Measurements from ENCODE around the gene FILIP1.

Gene FILIP1

DNA sequence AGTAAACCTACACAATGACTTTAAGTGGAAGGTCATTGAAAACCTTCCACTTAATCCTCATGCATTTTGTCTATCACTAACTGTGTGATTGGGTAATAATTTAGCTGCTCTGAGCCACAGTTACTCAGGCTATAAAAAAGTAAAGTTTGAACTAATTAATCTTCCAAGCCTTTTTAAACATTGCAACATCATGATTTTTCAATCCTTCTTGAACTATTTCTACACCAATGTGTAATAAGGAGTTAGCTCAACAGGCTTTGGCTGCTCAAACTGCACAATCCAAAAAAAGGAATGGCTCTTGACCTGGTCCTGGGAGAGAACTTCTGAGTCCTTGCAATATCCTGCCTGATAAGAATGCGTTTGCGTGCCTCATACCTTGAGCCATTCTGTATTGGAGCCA lies 34.8 kb upstream of the FILIP1 start:
- no peak overlapping the region for H3K4me3 ChIP-seq (ENCODE audit: control insufficient read depth, low read depth, low read length)
- DNase-seq (ENCODE audit: low read depth): peak; percentile 74
- TF ChIP-seq, protein P1, sequence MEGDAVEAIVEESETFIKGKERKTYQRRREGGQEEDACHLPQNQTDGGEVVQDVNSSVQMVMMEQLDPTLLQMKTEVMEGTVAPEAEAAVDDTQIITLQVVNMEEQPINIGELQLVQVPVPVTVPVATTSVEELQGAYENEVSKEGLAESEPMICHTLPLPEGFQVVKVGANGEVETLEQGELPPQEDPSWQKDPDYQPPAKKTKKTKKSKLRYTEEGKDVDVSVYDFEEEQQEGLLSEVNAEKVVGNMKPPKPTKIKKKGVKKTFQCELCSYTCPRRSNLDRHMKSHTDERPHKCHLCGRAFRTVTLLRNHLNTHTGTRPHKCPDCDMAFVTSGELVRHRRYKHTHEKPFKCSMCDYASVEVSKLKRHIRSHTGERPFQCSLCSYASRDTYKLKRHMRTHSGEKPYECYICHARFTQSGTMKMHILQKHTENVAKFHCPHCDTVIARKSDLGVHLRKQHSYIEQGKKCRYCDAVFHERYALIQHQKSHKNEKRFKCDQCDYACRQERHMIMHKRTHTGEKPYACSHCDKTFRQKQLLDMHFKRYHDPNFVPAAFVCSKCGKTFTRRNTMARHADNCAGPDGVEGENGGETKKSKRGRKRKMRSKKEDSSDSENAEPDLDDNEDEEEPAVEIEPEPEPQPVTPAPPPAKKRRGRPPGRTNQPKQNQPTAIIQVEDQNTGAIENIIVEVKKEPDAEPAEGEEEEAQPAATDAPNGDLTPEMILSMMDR (conservative IDR thresholded peaks at IDR 0.05; ENCODE audit: control insufficient read depth, insufficient read depth, low read depth, low read length): no peak

DNA sequence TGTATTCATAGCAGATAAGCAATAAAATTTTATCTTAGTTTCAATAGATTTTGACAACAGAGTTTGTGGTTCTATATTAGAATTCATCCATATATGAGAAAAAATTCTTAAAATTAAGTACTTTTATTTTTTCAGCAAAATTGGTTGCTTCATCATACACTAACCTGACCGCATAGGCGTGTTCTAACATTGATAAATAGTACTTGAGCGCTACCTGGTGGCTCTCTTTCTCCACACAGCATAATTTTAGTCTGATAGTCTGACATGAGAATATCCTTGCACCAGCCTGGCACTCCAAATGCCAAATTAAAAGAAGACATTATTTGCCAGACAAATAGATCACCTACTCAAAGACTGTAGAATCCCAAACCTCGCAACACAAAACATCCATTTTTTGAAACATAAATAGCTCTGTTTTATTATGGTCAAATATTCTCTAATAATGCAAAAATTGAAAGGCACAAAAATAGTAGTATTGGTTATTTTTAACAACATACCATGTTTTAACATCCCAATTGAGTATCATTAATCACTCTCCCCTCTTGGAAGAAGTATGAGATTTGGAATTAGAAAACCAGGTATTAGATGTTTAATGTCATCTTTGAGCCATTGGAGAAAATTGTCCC lies 33.0 kb upstream of the FILIP1 start:
- peak; percentile 79 for DNase-seq (ENCODE audit: low read depth)
- TF ChIP-seq, protein P1 (conservative IDR thresholded peaks at IDR 0.05; ENCODE audit: control insufficient read depth, insufficient read depth, low read depth, low read length): peak; percentile 63
- H3K4me3 ChIP-seq (ENCODE audit: control insufficient read depth, low read depth, low read length): no peak overlapping the region

DNA sequence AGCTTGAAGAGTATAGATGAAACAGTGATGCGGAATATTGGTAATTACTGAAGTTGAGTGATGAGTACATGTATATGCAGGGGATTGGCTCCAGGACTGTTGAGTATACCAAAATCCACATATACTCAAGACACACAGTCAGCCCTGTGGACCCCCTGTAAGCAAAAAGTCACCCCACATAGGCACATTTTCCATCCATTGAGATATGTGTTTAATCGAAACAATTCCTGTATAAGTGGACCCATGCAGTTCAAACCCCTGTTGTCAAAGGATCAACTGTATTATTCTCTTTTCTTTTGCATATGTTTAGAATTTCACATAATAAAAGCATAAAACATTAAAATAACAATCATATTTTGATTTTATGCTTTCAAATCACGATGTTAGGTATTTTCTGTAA lies 32.1 kb upstream of the FILIP1 start:
- H3K4me3 ChIP-seq (ENCODE audit: control insufficient read depth, low read depth, low read length): no peak overlapping the region

DNA sequence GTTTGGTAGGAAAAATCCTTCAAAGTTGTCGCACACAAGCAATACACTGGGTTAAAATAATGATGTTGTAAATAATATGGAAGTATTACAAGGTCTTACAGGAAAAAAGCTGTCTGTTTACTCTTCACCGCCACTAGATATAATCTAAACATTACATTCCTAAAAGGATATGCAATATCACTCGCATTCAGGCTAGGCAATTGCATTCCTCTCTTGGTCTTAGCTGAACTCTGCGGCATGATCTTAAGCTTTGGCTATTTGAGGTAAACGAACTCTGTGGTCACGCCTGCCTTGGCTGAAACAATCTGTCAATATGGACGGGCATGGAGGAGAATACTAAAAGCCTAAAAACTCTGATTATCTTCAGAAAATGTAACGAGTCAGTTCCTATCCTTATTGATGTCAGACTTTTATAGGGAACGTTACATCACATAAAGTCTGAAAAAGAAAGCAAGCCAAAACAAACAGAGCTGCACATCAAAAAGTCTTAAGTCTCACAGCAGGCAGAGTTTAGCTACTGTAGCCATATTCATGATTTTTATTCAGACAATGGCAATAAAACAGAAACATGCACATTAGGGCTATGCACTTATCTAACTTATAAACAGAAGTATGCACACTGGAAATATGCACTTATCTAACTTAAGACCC lies 30.8 kb upstream of the FILIP1 start:
- TF ChIP-seq, protein P1 (conservative IDR thresholded peaks at IDR 0.05; ENCODE audit: control insufficient read depth, insufficient read depth, low read depth, low read length): no peak
- H3K4me3 ChIP-seq (ENCODE audit: control insufficient read depth, low read depth, low read length): no peak overlapping the region

More for the DNA sequence above, 32.1 kb upstream of the FILIP1 start:
- TF ChIP-seq, protein P1 (conservative IDR thresholded peaks at IDR 0.05; ENCODE audit: control insufficient read depth, insufficient read depth, low read depth, low read length): no peak
- DNase-seq (ENCODE audit: low read depth): no peak

DNA sequence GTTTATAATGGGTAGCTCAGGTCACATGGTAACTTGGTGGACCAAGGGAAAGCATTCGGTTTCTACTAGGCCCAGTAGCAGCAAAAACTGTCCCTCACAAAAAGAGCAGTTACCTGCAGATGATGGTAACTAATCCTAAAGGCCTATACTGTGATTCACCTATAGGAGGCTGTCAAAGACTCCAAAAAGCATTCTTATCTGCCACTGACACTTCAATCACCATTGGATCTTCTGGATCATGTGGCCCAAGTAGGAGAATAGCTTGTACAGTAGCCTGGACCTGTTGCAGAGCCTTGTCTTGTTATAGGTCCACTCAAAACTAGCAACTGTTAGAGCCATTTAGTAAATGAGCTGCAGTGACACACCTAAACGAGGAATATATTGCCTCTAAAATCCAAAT lies 23.2 kb upstream of the FILIP1 start:
- H3K4me3 ChIP-seq (ENCODE audit: control insufficient read depth, low read depth, low read length): no peak overlapping the region
- no peak for DNase-seq (ENCODE audit: low read depth)
- TF ChIP-seq, protein P1 (conservative IDR thresholded peaks at IDR 0.05; ENCODE audit: control insufficient read depth, insufficient read depth, low read depth, low read length): no peak

More for the DNA sequence above, 30.8 kb upstream of the FILIP1 start:
- peak; percentile 62 for DNase-seq (ENCODE audit: low read depth)

DNA sequence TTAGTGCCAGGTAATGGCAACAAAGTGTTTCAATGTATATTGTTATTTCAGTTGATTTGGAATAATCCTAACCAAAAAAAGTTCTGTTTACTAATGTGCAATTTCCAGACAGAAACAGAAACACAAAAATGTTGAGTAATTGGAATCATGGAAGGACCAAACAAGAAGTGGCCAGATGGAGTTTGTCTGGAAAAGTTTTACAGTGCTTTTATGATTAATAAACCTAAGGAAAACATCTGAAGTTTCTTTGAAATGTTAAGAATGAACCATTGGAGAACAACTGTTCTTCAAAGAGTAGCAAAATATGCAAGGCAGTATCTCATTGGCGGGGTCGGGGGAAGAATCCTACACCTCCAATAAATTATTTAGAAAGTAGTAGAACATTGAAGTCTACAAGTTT lies 19.0 kb upstream of the FILIP1 start:
- DNase-seq (ENCODE audit: low read depth): no peak
- TF ChIP-seq, protein P1 (conservative IDR thresholded peaks at IDR 0.05; ENCODE audit: control insufficient read depth, insufficient read depth, low read depth, low read length): no peak
- no peak overlapping the region for H3K4me3 ChIP-seq (ENCODE audit: control insufficient read depth, low read depth, low read length)
